COR-L47 (cell line): ENCODE measurements around the gene PRF1.
A peak's percentile ranks its signal among the peaks of the same experiment; 100 is the strongest.

Source experiments
- DNase-seq: peaks from one replicate; lab custom pipeline; 2025; lab: John Stamatoyannopoulos, UW

PRF1 gene

DNA sequence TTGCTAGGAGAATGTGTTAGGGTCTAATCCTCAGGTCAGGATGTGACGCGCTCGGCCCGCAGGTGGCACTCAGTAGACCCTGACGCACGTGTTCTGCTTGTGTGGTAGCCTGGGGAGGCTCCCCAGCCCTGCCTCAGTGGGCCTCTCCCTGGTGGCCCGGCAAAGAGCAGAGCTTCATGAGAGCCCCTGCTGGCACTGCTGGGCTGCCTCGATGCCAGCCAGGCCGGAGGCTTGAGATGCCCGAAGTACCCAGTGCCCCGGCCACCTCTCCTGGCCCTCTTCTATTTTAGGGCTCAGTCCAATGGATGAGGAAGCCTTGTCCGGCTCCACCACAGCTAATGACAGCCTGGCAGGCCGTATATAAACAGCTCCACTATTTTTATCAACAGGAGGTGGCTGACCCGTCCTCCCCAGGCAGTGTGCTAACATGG, 42.0 kb downstream of the PRF1 start:
- DNase-seq = no peak

DNA sequence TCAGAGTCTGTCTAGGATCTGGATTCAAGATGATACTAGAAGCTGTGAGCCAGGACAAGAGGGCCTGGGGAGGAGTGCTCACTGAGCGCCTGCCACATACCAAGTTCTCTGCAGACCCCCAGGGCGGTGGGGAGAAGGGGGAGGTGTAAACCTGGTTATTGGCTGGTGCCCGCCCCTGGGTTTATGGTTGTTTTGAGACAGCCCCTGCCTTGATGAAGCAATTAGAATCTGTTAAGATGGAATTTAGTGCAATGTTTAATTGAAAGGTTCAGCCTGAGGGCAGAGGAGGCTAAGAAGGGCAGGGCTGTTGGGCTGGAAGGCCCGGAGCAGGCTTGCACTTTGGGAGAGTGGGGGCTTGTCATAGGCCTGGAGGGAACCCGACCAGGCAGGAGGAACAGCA, 42.7 kb downstream of the PRF1 start:
- no peak for DNase-seq

DNA sequence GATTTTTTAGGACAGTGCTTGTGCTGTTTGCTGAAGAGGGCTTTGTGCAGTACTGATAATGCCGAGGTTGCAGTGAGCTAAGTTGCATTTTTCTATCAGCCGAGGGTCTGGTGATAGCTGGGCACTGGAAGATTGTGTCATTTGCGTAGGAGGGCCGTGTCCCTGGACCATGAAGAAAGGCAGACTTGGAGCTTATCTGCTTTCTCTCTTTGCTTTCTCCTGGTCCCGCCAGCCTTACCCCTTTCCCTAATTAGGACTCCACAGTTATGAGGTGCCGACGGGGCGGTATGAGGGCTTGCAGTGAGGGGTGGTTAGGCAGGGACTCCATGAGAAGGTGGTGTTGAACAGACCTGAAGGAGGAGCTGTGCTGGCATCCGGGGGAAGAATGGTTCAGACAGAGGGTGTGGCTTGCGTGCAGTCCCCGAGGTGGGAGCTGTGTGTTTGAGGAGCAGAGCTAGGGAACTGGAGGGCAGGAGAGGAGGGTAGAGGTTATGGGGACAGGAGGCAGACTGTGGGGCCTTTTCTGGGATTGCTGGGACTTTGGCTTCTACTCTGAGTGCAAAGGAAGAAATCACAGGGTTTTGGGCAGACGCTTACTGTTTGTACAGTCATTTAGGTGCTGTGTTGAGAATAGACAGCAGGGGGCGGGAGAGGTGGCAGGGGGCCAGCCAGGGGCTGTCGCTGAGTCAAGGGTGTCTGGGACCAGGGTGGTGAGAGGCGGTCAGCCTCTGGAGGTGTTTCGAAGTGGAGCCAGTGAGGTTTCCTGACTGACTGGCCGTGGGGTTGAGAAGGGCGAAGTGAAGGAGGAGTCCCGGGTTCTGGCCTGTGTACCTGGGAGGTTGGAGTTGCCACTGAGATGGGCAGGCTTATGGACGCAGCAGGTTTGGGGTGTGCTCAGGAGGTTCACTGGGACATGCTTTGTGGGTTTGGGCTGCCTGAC, 43.4 kb downstream of the PRF1 start:
- no peak for DNase-seq

- DNase-seq = no peak
Observed at GRCh38 chr10:70558295-70558694, 44.2 kb downstream of the PRF1 start.

GRCh38 chr10:70557876-70558275, 44.7 kb downstream of the PRF1 start:
- DNase-seq = no peak

DNA sequence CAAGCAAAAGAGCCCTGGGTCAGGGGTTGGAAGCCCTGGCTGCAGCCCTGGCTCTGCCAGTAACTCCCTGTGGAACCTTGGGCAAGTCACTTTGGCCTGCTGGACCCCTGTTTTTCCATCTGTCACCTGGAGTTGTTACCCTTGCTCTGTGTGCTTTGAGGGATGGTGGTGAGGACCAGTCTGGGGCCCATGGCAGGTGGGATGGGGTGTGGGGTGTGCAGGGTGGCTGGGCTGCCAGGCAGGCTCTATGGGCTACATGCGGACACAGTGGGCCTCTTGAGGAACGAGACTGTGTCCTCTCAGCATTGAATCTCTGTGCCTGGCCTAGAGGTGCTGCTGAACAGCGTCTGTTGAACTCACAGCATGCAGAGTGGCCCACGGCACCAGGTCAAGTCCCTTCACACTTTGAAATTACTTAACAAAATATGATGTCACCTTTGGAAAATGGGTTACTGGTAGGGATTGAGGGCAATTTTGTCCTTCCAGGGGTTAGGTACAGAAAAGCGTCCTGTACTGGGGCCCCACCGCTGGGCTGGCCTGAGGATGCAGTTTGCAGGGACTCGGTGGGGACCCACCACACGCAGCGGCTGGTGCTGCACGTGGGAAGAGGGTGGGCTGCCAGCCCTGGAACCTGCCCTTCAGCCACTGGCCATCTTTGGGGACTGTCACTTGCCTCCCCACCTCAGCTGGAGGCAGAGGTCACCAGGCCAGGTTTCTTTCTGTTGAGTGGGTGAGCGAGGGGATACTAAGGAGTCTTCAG, 45.3 kb downstream of the PRF1 start:
- DNase-seq = no peak

- DNase-seq = no peak
Observed at GRCh38 chr10:70555371-70555770, 47.2 kb downstream of the PRF1 start.

DNA sequence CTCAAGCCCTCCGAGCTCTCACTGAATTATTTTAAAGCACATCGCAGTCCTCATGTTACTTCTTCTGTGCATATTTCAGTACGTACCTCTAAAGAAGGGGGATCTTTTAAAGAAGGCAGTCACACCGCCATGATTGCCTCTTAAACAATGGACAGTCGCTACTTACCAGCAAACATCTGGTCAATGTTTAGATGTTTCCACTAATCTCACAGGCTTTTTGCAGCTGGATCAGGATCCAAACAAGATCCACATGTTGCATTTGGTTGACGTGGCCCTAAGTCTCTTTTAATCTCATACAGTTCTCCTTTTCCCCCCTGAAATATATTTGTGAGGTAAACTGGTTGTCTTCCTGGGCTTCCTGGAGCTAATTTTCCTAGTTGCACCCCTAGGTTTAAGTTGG, 50.0 kb downstream of the PRF1 start:
- DNase-seq = no peak

DNA sequence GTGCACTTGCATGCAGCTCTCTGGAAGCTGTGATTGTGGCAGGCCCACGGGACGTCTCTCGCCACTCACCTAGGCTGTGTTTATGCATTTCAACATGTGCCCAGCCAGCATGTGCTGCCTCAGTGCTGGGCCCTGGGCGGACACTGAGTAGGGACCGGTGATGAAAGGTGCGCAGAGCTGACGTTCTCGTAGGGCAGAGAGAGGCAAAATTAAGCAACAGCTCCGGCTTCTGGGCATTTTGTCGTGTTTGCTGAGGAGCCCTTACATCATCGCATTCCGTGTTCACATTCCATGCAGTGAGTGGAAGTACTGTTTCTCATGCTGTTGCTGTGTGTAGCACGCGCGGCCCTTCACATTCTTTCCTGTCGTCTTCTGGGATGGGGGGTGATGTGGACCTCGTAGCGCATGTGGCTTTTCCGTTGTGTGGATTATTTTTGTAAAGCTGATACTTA, 50.5 kb downstream of the PRF1 start:
- DNase-seq = no peak

DNA sequence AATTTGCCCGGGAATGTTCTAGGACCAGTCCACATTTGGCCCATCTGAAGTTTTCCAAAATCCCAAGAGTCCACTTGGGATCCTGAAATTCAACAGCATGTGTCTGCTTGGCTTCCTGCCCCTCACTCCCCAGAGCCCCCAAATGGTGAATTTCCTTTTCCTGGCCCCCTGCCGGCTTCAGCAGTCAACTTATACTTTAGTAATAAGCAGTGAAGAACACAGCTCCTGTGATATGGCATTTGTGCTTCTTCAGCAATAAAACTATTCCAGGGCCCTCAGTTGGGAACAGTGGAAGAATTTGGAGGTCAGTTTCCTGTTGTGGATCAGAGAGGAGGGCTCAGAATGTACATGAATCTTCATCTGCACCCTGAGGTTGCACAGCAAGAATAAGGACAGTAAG, 51.1 kb downstream of the PRF1 start:
- no peak for DNase-seq

DNA sequence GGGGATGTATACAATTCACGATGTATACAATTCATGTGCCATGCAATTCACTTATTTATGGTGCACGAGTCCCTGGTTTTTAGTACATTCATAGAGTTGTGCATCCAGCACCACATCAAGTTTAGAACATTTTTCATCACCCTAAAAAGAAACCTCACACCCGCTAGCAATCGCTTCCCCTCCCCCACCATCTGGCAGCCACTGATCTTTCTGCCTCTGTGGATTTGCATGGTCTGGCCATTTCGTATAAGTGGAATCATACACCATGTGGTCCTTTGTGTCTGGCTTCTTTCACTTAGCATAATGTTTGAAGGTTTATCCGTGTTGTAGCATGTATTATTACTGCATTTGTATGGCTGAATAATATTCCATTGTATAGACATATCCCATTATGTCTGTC, 52.1 kb downstream of the PRF1 start:
- DNase-seq = no peak

GRCh38 chr10:70549962-70550458, 52.5 kb downstream of the PRF1 start:
- peak; percentile 27 for DNase-seq

DNA sequence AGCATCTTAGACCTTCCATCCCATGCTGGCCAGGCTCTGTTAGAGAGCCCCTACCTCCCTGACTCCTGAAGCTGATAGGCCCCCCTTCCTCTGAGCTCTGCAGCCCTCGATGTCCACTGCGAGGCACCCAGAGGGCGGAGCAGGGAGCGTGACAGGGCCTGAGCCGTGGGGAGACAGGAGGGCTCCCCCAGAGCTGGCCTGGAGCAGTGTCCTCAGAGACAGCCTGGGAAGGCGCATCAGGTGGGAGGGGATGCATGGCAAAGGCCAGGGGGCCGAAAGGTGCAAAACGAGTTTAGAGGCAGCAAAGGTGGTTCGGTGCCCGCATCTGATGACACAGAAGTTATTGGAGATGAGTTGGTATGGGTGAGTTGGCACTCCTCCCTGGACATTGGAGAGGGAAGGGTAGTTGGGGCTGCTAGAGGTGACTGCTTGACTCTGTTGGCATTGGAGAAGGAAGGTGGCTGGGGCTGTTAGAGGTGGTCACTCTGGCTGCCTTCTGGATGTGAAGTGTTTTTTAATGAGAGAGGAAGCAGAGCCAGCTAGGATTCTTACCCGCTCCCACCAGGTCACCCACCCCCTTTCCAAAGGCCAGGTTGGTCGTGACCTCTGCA, 53.1 kb downstream of the PRF1 start:
- no peak for DNase-seq
